IMR-90 (cell line): ENCODE measurements around the gene RABL2B. TPM values are rescaled to one million over a fixed set of nuclear protein-coding genes. Genes with fewer than 3 reads are reported as not detected.
A peak's percentile ranks its signal among the peaks of the same experiment; 100 is the strongest.

Experiments used
- ATAC-seq: fragments of 200-7000 bp; cut with Tn5 transposase; 2 replicates; pipeline ENCODE4 v1.9.1; 2020; ENCODE audit warnings: low read depth, mild to moderate bottlenecking, moderate library complexity
- BruUV-seq: library from RNA; stranded (reverse); fragments of 400-500 nt; replicated peaks from 2 replicates; lab custom pipeline; 2021; lab: Mats Ljungman, UMichigan
- CTCF ChIA-PET: fragments of 300-600 bp; formaldehyde crosslinking; extraction: SDS; loops from one replicate; lab custom pipeline; 2021; ENCODE audit warnings: antibody characterized with exemption; lab: Yijun Ruan, JAX
- POLR2A ChIA-PET: fragments of 300-600 bp; sonication (Branson Sonifier 250); formaldehyde crosslinking; loops from one replicate; lab custom pipeline; 2022; ENCODE audit warnings: antibody characterized with exemption; ENCODE audit not compliant: unreplicated experiment; lab: Charles Lee
- DNase-seq: peaks from one replicate; pipeline ENCODE4 v3.0.0; 2013
- H2AFZ ChIP-seq: replicated peaks from 2 replicates; pipeline ENCODE3; 2013; ENCODE audit warnings: low read length, mild to moderate bottlenecking; ENCODE audit not compliant: poor library complexity
- H2AK5ac ChIP-seq: 2 replicates; pipeline ENCODE4 v1.6.1; 2013; ENCODE audit warnings: low read depth, low read length, inconsistent platforms
- H2AK9ac ChIP-seq: replicated peaks from 2 replicates; pipeline ENCODE3; 2013; ENCODE audit warnings: mild to moderate bottlenecking, low read depth, low read length, moderate library complexity; ENCODE audit not compliant: poor library complexity
- H2BK120ac ChIP-seq: 2 replicates; pipeline ENCODE4 v1.6.1; 2013; ENCODE audit warnings: low read depth, low read length, inconsistent platforms
- H2BK15ac ChIP-seq: 3 replicates; pipeline ENCODE4 v1.6.1; 2013; ENCODE audit warnings: low read depth, low read length, inconsistent platforms
- H2BK20ac ChIP-seq: 2 replicates; pipeline ENCODE4 v1.6.1; 2013; ENCODE audit warnings: low read depth, mild to moderate bottlenecking, inconsistent platforms, low read length, moderate library complexity
- H2BK5ac ChIP-seq: 2 replicates; pipeline ENCODE4 v1.6.1; 2013; ENCODE audit warnings: mild to moderate bottlenecking, low read depth, low read length, inconsistent platforms; ENCODE audit not compliant: poor library complexity, severe bottlenecking
- H3K14ac ChIP-seq: replicated peaks from 2 replicates; pipeline ENCODE4 v1.6.1; 2013; ENCODE audit warnings: low read depth, low read length, inconsistent platforms
- H3K18ac ChIP-seq: 2 replicates; pipeline ENCODE4 v1.6.1; 2013; ENCODE audit warnings: low read depth, low read length, control low read depth
- H3K23ac ChIP-seq: 2 replicates; pipeline ENCODE4 v1.6.1; 2013; ENCODE audit warnings: low read depth, low read length, inconsistent platforms
- H3K27ac ChIP-seq: 2 replicates; pipeline ENCODE4 v1.5.1; 2013; ENCODE audit warnings: mild to moderate bottlenecking, control low read depth, low read length; ENCODE audit not compliant: insufficient read depth
- H3K27me3 ChIP-seq: 2 replicates; pipeline ENCODE4 v1.6.1; 2013; ENCODE audit warnings: low read length; ENCODE audit not compliant: control insufficient read depth, insufficient read depth
- H3K36me3 ChIP-seq: 2 replicates; pipeline ENCODE4 v1.6.1; 2013; ENCODE audit warnings: low read length, mixed read lengths; ENCODE audit not compliant: control insufficient read depth, insufficient read depth
- H3K4ac ChIP-seq: 2 replicates; pipeline ENCODE4 v1.6.1; 2013; ENCODE audit warnings: low read depth, low read length, inconsistent platforms
- H3K4me1 ChIP-seq: 2 replicates; pipeline ENCODE4 v1.6.1; 2013; ENCODE audit warnings: low read length, mixed read lengths; ENCODE audit not compliant: control insufficient read depth, insufficient read depth
- H3K4me2 ChIP-seq: 2 replicates; pipeline ENCODE4 v1.6.1; 2013; ENCODE audit warnings: low read depth, mild to moderate bottlenecking, control low read depth, low read length, moderate library complexity
- H3K4me3 ChIP-seq: 2 replicates; pipeline ENCODE4 v1.5.1; 2013; ENCODE audit warnings: low read depth, mild to moderate bottlenecking, control low read depth, low read length, moderate library complexity; ENCODE audit not compliant: insufficient read depth
- H3K56ac ChIP-seq: 2 replicates; pipeline ENCODE4 v1.6.1; 2013; ENCODE audit warnings: low read length, inconsistent platforms; ENCODE audit not compliant: insufficient read depth; ENCODE audit errors: extremely low read depth
- H3K79me1 ChIP-seq, 2 experiments: 2 replicates each; pipeline ENCODE4 v1.6.1; 2013; ENCODE audit warnings: low read length in 2 of 2, inconsistent platforms in 1 of 2, low read depth in 1 of 2
- H3K9ac ChIP-seq: 2 replicates; pipeline ENCODE4 v1.6.1; 2013; ENCODE audit warnings: low read depth, low read length, control low read depth
- H3K9me1 ChIP-seq: 2 replicates; pipeline ENCODE4 v1.6.1; 2013; ENCODE audit warnings: low read length, inconsistent platforms; ENCODE audit not compliant: insufficient read depth
- H3K9me3 ChIP-seq: 2 replicates; pipeline ENCODE4 v1.6.1; 2013; ENCODE audit warnings: low read length; ENCODE audit not compliant: control insufficient read depth, insufficient read depth
- H4K20me1 ChIP-seq: 2 replicates; pipeline ENCODE4 v1.6.1; 2013; ENCODE audit warnings: low read length, inconsistent platforms; ENCODE audit not compliant: insufficient read depth
- H4K5ac ChIP-seq: 2 replicates; pipeline ENCODE4 v1.6.1; 2013; ENCODE audit warnings: mild to moderate bottlenecking, low read depth, low read length, control low read depth
- H4K8ac ChIP-seq, 2 experiments: 2 replicates each; pipeline ENCODE4 v1.6.1; 2013; ENCODE audit warnings: low read depth in 2 of 2, low read length in 2 of 2, control low read depth in 1 of 2, inconsistent platforms in 1 of 2
- H4K91ac ChIP-seq: 2 replicates; pipeline ENCODE4 v1.6.1; 2013; ENCODE audit warnings: low read depth, low read length, inconsistent platforms; ENCODE audit not compliant: insufficient read depth
- BHLHE40 ChIP-seq: fragments of 150-350 bp; IDR thresholded peaks from 2 replicates; pipeline ENCODE4 v1.6.1; 2016; ENCODE audit warnings: mild to moderate bottlenecking, low read depth, low read length
- CEBPB ChIP-seq: IDR thresholded peaks from 2 replicates; pipeline ENCODE4 v1.6.1; 2012; ENCODE audit warnings: low read depth, low read length, improper control_type of control experiment
- CHD1 ChIP-seq: IDR thresholded peaks from 2 replicates; pipeline ENCODE4 v1.6.1; 2012; ENCODE audit warnings: low read depth, low read length, improper control_type of control experiment
- CTCF ChIP-seq: conservative IDR thresholded peaks from 2 replicates; pipeline ENCODE4 v1.5.1; 2012; ENCODE audit warnings: mild to moderate bottlenecking, low read depth, low read length, improper control_type of control experiment
- FOS ChIP-seq: fragments of 150-350 bp; IDR thresholded peaks from 2 replicates; pipeline ENCODE4 v1.6.1; 2016; ENCODE audit warnings: low read depth, low read length
- MAFK ChIP-seq: IDR thresholded peaks from 2 replicates; pipeline ENCODE4 v1.6.1; 2012; ENCODE audit warnings: low read depth, low read length, improper control_type of control experiment
- MAZ ChIP-seq: IDR thresholded peaks from 2 replicates; pipeline ENCODE4 v1.6.1; 2012; ENCODE audit warnings: low read depth, mild to moderate bottlenecking, low read length, improper control_type of control experiment, moderate library complexity, borderline replicate concordance
- MXI1 ChIP-seq: IDR thresholded peaks from 2 replicates; pipeline ENCODE4 v1.6.1; 2012; ENCODE audit warnings: low read depth, mild to moderate bottlenecking, low read length, moderate library complexity, borderline replicate concordance
- NFE2L2 ChIP-seq: fragments of 150-350 bp; IDR thresholded peaks from 2 replicates; pipeline ENCODE4 v1.6.1; 2016; ENCODE audit warnings: low read depth, mild to moderate bottlenecking, low read length
- POLR2A ChIP-seq: IDR thresholded peaks from 2 replicates; pipeline ENCODE4 v1.6.1; 2012; ENCODE audit warnings: mild to moderate bottlenecking, low read depth, low read length
- RFX5 ChIP-seq: IDR thresholded peaks from 2 replicates; pipeline ENCODE4 v1.8.0; 2012; ENCODE audit warnings: low read depth, mild to moderate bottlenecking, low read length, moderate library complexity
- WGBS, 2 experiments: methylation state at CpG; one replicate each; pipeline versions ENCODE4 v1.1.5 to v1.1.7; 2013; ENCODE audit warnings: missing lambda C conversion rate in 2 of 2; ENCODE audit not compliant: insufficient read length in 1 of 2; ENCODE audit errors: extremely low coverage in 2 of 2; 5-methylcytosine and 5-hydroxymethylcytosine counted together
- dilution Hi-C: fragments of 300-500 bp; cut with HindIII; formaldehyde crosslinking; loops from one replicate; pipeline ENCODE4 v1.14.3; 2018; ENCODE audit warnings: low sequenced_read_pairs; ENCODE audit not compliant: unreplicated experiment
- in situ Hi-C: fragments of 300-500 bp; cut with MboI; formaldehyde crosslinking; loops from 3 replicates; pipeline ENCODE4 v1.14.3; 2019; ENCODE audit warnings: low sequenced_read_pairs, inconsistent platforms, mixed read lengths
- intact Hi-C: fragments of 100-400 bp; cut with micrococcal nuclease; formaldehyde crosslinking; loops from 2 replicates; pipeline ENCODE4 v1.10.0; 2022
- polyA plus RNA-seq, 3 experiments: library from polyadenylated mRNA; depleted of rRNA; stranded (reverse); fragments of >200 nt; gene quantifications; 2 replicates each; pipeline ENCODE4 v1.2.3, GENCODE V29; 2012; ENCODE audit warnings: low replicate concordance in 1 of 3
- total RNA-seq: library from RNA; depleted of rRNA; stranded (reverse); fragments of >200 nt; gene quantifications from 2 replicates; pipeline ENCODE4 v1.2.3, GENCODE V29; 2012

RABL2B gene
- total and polyA plus RNA-seq, 2 of the 4 experiments (the other 2 are of a cell fraction), result 8.4 to 23.3 TPM

DNA sequence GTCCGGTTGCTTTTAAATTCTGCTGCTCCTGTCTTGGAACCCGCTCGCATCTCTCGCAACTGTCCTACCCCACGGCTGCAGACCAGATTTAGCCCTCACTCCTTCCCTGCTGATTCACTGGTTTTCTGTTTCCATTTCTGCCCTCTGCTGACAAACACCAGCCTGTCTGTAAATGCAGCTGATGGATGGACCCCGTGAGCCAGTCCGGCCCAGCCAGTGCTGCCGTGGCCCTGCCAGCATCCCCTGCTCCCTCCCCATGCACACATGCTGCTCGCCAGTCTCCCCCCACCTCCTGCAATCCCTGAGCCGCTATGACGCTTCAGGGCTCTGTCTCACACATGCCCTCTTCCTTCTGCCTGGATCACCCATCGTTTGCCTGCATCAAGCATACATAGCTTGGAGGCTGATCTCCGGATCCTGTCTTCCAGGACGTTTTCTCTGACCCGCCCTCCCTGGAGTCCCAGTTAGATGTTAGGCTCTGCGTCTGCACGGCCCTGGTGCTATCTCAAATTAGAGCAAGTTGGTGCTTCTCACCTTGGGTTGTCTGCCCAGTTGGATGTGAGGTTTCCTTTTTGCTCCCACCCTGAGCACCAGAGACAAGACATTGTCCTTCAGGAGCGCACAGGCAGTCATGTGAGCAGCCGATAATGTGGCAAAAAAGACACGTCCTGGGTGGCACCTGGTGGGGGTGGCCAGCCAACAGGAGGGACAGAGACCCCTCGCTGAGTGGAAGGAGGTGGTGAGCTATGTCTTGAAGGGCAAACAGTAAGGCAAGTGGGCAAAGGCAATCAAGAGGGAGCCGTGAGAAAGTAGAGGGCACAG, 49.7 kb downstream of the RABL2B start:
- 0 out of 2 replicates have a peak overlapping the region, but pooled peaks have one; percentile 5 for H3K4me3 ChIP-seq
- POLR2A ChIA-PET, result no interaction called here
- dilution Hi-C loops, result no loop called here
- no peak overlapping the region for H4K5ac ChIP-seq
- H3K4me2 ChIP-seq, result peak overlapping the region; percentile 39; the same call in 1 of the 2 replicates
- H2BK15ac ChIP-seq, result no peak overlapping the region
- no peaks in the 10 kb centered on the region for H3K9me1 ChIP-seq
- no peak overlapping the region for H4K91ac ChIP-seq
- peaks cover 8% of the 10 kb centered on the region; the same call in 1 of the 2 replicates for H4K20me1 ChIP-seq
- WGBS, 2 experiments, result 36% methylated on average over 10 of the region's 22 CpGs; no CpG with 5 or more reads in 1 of the 2 experiments
- intact Hi-C loops, result no loop called here
- peak overlapping the region; percentile 76 for H2AFZ ChIP-seq
- 0 out of 2 replicates have a peak overlapping the region, but pooled peaks have one; percentile 1 for H3K14ac ChIP-seq
- no peak overlapping the region for H2BK20ac ChIP-seq
- no peak overlapping the region for H4K8ac ChIP-seq
- peaks cover 19% of the 10 kb centered on the region for H3K27me3 ChIP-seq
- H3K4ac ChIP-seq, result no peak overlapping the region
- in situ Hi-C loops, result no loop called here
- CTCF ChIA-PET, result interaction anchor here (0.7 kb wide), 1 partner anchor 24 kb away, joined by 3 read pairs; no protein-coding TSS in a partner anchor
- no peak overlapping the region for H3K56ac ChIP-seq
- no peak overlapping the region for H2BK120ac ChIP-seq
- DNase-seq, result peak; percentile 59
- peak; percentile 76 for ATAC-seq
- BruUV-seq, result no TSS peak
- H2BK5ac ChIP-seq, result no peak overlapping the region
- no peak for TF ChIP-seq NFE2L2
- no peak for TF ChIP-seq CHD1
- 0 out of 2 replicates have a peak, but pooled peaks have one; percentile 10 for TF ChIP-seq CTCF
- TF ChIP-seq MXI1, result no peak
- TF ChIP-seq MAZ, result 0 out of 2 replicates have a peak, but pooled peaks have one; percentile 26
- TF ChIP-seq CEBPB, result no peak
- no peak for TF ChIP-seq RFX5
- TF ChIP-seq POLR2A, result no peak
- TF ChIP-seq BHLHE40, result no peak
- no peak for TF ChIP-seq MAFK
- no peak for TF ChIP-seq FOS
- no peak overlapping the region for H2AK9ac ChIP-seq
- peaks cover 7% of the 10 kb centered on the region for H3K4me1 ChIP-seq
- H3K79me1 ChIP-seq, result no peaks in the 10 kb centered on the region
- no peaks in the 10 kb centered on the region for H3K9me3 ChIP-seq
- no peak overlapping the region for H3K27ac ChIP-seq
- H3K9ac ChIP-seq, result no peak overlapping the region
- H3K18ac ChIP-seq, result no peak overlapping the region
- H3K36me3 ChIP-seq, result no peaks in the 10 kb centered on the region
- no peak overlapping the region; the same call in 1 of the 2 replicates for H2AK5ac ChIP-seq
- H3K23ac ChIP-seq, result no peak overlapping the region
